ENCODE results near the gene RGS7.
"Not testable (repeated sequence)": the region's sequence is repeated elsewhere in the genome, so short reads cannot be mapped to it uniquely, and the experiment has no call there.

Gene RGS7

GRCh38 chr1:240776237-240776636 lies 580.8 kb downstream of the RGS7 start:
- no peak for DNase-seq (ENCODE audit: low read depth)

DNA sequence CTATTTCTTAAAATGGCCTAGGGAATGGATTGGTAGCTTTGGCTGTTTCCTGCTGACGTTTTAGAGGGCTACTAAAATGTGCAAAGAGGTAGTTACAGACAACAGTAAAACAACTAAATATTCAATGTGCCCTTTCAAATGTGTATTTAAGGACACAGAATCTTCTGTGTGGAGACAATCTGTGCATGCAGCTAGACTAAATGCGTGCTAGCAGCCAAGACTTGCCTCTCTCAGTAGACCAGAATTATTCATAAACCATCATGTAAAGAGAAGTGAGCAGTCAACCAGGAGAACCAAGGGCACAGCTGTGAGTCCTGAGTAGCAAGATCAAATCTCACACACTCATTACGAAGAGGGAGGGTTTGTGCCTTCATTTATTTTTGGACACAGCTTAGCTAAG lies 584.9 kb downstream of the RGS7 start:
- DNase-seq (ENCODE audit: low read depth) = no peak

- DNase-seq (ENCODE audit: low read depth) = no peak
These were observed 585.6 kb downstream of the RGS7 start for GRCh38 chr1:240771450-240771849.

DNA sequence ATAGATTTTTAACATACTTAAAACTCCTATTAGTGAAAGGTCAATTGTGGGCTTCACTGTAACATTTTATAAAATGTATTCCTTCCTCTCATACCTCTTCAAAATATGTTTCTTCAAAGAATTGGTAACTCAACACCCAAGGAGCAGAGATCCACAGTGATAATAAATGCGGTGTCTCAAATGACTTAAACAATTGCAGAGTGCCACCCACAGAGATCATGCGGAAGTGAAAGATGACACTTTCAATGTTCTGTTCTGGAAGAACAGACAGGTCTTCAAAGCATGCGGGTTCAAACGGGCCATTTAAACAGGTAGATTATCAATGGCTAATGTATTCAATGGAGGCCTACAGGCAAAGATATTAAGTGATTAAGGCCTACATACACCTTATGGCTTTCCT lies 588.0 kb downstream of the RGS7 start:
- DNase-seq (ENCODE audit: low read depth) = no peak

DNA sequence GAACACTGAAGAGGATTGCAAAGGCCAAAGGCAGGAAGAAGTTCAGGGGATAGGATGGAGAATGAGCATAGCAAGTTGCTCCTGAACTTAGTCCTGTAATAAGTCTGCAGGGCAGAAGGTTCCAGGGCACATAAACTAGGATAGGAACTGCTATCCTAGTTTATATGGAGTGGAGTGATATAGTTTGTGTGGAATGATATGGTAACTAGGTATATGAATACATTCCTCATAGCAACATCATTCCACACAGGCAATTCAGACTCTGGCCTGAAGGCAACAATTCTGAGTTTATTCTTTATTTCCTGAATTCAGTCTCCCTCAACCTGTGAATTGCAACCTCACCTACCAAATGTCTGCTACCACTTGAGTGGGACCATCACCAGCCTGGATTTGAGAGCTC lies 590.2 kb downstream of the RGS7 start:
- no peak for DNase-seq (ENCODE audit: low read depth)

DNA sequence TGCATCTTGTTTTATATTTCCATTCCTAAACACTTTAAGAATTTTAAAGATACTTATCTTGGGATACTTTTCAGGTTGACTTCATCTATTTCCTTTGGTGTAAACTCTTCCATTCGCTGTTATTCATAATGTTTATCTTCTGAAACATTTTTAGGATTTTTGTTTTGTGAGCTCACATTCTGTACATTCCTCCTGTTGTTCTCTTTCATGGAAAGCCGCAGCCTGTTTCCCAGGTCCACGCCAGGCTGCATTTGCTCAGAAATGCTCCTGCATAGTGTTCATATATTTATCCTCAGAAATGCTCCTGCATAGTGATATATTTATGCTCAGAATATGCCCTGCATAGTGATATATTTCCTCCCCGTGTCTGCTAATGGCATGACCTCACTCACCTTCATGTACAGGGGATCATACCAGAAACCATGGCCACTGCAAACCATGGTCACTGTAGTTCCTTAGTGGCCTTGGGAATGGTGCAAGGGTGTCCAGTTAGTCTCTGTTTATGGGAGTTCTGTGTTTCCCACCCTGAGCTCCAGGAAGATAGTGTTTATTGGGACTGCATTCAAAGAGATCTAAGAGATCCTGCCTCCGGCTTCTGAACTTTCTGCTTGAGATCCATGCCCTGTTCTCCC lies 591.2 kb downstream of the RGS7 start:
- no peak for DNase-seq (ENCODE audit: low read depth)

DNA sequence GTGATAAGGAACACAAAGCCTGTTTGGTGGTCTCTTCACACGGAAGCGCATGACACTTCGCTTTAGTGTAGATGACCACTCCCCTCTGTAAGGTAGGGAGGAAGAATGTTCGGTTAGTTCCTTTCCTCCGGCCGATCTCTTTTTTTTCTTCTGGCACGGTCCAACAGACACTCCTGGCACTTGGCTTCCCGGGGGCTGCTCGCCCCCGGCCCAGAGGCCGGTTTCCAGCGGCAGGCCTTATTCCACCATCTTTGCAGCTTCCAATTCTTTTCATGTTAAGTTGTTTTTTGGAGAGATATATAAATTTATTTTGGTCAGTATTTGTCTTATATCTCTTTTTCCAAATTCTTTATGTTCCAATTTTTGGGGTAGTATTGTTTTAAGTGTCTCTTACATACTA lies 593.2 kb downstream of the RGS7 start:
- no peak for DNase-seq (ENCODE audit: low read depth)

DNA sequence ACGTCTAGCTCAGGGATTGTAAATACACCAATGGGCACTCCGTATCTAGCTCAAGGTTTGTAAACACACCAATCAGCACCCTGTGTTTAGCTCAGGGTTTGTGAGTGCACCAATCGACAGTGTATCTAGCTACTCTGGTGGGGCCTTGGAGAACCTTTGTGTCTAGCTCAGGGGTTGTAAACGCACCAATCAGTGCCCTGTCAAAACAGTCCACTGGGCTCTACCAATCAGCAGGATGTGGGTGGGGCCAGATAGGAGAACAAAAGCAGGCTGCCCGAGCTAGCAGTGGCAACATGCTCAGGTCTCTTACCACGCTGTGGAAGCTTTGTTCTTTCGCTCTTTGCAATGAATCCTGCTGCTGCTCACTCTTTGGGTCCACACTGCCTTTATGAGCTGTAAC lies 593.9 kb downstream of the RGS7 start:
- DNase-seq (ENCODE audit: low read depth) = not testable (repeated sequence)

GRCh38 chr1:240762471-240762987 lies 594.5 kb downstream of the RGS7 start:
- not testable (repeated sequence) for DNase-seq (ENCODE audit: low read depth)

GRCh38 chr1:240758777-240759176 lies 598.2 kb downstream of the RGS7 start:
- DNase-seq (ENCODE audit: low read depth) = not testable (repeated sequence)

- DNase-seq (ENCODE audit: low read depth) = no peak
These were observed 598.7 kb downstream of the RGS7 start for GRCh38 chr1:240758296-240758695.

DNA sequence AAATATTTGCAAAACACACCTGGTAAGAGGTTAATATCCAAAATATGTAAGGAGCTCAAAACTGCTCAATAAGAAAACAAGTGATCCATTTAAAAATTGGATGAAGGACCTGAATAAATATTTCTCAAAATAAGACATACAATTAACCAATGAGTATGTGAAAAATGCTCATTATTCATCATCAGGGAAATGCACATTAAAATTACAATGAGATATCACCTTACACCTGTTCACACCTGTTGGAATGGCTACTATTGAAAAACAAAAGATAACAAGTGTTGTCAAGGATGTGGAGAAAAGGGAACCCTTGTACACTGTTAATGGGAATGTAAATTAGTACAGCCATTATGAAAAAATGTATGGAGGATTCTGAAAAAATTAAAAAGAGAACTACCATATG lies 609.1 kb downstream of the RGS7 start:
- no peak for DNase-seq (ENCODE audit: low read depth)

DNA sequence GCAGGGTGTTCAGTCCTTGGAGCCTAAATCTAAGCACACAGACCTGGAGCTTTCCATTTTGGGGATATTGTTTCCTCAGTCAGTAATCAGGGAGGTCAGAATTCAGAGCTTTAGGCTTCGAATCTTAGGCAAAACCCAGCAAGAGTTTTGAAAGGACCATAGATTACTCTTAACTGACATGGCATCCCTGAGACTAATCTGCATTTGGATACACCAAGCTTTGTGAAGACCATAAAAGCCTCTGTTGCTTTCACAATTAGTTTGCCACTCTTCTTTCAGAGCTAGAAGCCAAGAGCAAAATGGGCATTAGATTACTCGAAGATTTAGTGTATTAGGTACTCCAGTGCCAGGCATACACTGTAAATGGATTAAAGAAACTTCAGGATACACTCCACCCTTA lies 613.3 kb downstream of the RGS7 start:
- DNase-seq (ENCODE audit: low read depth) = no peak

- DNase-seq (ENCODE audit: low read depth) = no peak
These were observed 617.3 kb downstream of the RGS7 start for GRCh38 chr1:240739754-240740153.

- no peak for DNase-seq (ENCODE audit: low read depth)
These were observed 617.9 kb downstream of the RGS7 start for GRCh38 chr1:240739139-240739538.

GRCh38 chr1:240737766-240738265 lies 619.2 kb downstream of the RGS7 start:
- no peak for DNase-seq (ENCODE audit: low read depth)

DNA sequence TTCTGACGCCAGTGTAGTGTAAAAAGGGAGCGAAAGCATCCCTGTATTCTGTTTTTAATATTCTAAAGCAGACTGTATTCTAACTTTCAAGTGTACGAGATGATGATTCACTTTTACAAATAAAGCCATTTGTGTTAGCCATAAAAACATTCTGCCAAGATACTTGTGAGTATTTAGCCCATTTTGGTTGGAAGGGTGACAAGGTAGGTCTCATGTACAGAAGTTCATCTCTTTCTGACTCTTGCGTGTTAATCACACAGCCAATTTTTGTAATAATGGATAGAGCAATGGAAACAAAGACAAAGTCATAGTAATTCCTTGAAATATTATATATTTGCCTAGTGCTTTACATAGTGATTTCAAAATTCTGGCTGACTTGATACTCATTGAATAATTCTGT lies 619.7 kb downstream of the RGS7 start:
- no peak for DNase-seq (ENCODE audit: low read depth)

GRCh38 chr1:240734705-240735104 lies 622.3 kb downstream of the RGS7 start:
- DNase-seq (ENCODE audit: low read depth) = not testable (repeated sequence)

DNA sequence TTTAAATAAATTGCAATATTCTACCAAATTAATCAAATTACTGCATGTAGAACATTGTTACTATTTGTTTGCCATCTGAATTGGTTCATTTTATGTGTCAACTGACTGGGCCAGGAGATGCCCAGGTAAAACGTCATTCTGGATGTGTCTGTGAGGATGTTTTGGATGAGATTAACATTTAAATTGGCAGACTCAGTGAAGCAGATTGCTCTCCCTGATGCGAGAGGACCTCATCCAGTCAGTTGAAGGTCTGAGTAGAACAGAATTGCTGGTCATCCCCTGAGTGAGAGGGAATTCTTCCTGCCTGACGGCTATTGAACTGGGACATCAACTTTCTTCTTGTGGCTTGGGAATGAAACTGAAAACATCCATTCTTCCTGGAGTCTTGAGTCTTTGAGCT lies 623.0 kb downstream of the RGS7 start:
- DNase-seq (ENCODE audit: low read depth) = no peak

- DNase-seq (ENCODE audit: low read depth) = no peak
These were observed 624.6 kb downstream of the RGS7 start for GRCh38 chr1:240732390-240732789.
